Fibroblast of lung (primary cell): ENCODE results near the gene C8G. TPM values are rescaled to one million over a fixed set of nuclear protein-coding genes. Genes with fewer than 3 reads are reported as not detected.

Experiments used
- DNase-seq, 2 donors: peaks; one replicate each; pipeline versions ENCODE4 v3.0.0 to v3.0.0-alpha.2; 2010; ENCODE audit warnings: low read depth in 2 of 2
- H2AFZ ChIP-seq: 2 replicates; pipeline ENCODE4 v1.5.1; 2012; ENCODE audit warnings: low read length, control low read depth, inconsistent platforms
- H3K27ac ChIP-seq: 2 replicates; pipeline ENCODE4 v1.5.1; 2011; ENCODE audit warnings: low read length, control low read depth; ENCODE audit not compliant: insufficient read depth
- H3K27me3 ChIP-seq: 2 replicates; pipeline ENCODE4 v1.5.1; 2011; ENCODE audit warnings: mild to moderate bottlenecking, low read length; ENCODE audit not compliant: control insufficient read depth, insufficient read depth
- H3K36me3 ChIP-seq: 2 replicates; pipeline ENCODE4 v1.5.1; 2011; ENCODE audit warnings: low read length; ENCODE audit not compliant: control insufficient read depth, insufficient read depth
- H3K4me1 ChIP-seq: 2 replicates; pipeline ENCODE4 v1.5.1; 2011; ENCODE audit warnings: low read length; ENCODE audit not compliant: control insufficient read depth, insufficient read depth; ENCODE audit errors: extremely low read depth
- H3K4me2 ChIP-seq: 2 replicates; pipeline ENCODE4 v1.5.1; 2011; ENCODE audit warnings: low read length, control low read depth; ENCODE audit not compliant: insufficient read depth; ENCODE audit errors: extremely low read depth
- H3K4me3 ChIP-seq, 4 experiments: fragments of 200-600 bp in 1 of 4; sonication (generic) in 1 of 4; replicated peaks in 1 of 4; 2 replicates each; pipeline ENCODE4 v1.5.1; 2011 to 2016; ENCODE audit warnings: low read length in 4 of 4, low read depth in 3 of 4, mild to moderate bottlenecking in 3 of 4, control low read depth in 2 of 4, inconsistent platforms in 1 of 4, mixed read lengths in 1 of 4; ENCODE audit not compliant: insufficient read depth in 1 of 4; ENCODE audit errors: control extremely low read depth in 1 of 4
- H3K79me2 ChIP-seq: 2 replicates; pipeline ENCODE4 v1.5.1; 2012; ENCODE audit warnings: mild to moderate bottlenecking, low read length, inconsistent platforms; ENCODE audit not compliant: control insufficient read depth, insufficient read depth
- H3K9ac ChIP-seq: 2 replicates; pipeline ENCODE4 v1.5.1; 2011; ENCODE audit warnings: mild to moderate bottlenecking, low read length, control low read depth; ENCODE audit not compliant: insufficient read depth
- H3K9me3 ChIP-seq: 2 replicates; pipeline ENCODE4 v1.5.1; 2012; ENCODE audit warnings: low read depth, low read length; ENCODE audit not compliant: control insufficient read depth, insufficient read depth
- H4K20me1 ChIP-seq: 2 replicates; pipeline ENCODE4 v1.5.1; 2011; ENCODE audit warnings: low read length; ENCODE audit not compliant: control insufficient read depth, insufficient read depth; ENCODE audit errors: extremely low read depth
- EZH2 ChIP-seq: IDR thresholded peaks from 2 replicates; pipeline ENCODE4 v1.5.1; 2012; ENCODE audit warnings: low read length, control low read depth, mild to moderate bottlenecking; ENCODE audit errors: missing control alignments
- polyA plus RNA-seq, 2 donors: library from polyadenylated mRNA; depleted of rRNA in 1 of 2; stranded (reverse) in 1 of 2; unstranded in 1 of 2; fragments of >200 nt; gene quantifications; 2 replicates each; pipeline ENCODE4 v1.2.1, GENCODE V29; 2011 to 2012; ENCODE audit warnings: missing spikeins in 1 of 2
- total RNA-seq: library from RNA; depleted of rRNA; stranded (reverse); fragments of >200 nt; gene quantifications from 2 replicates; pipeline ENCODE4 v1.2.1, GENCODE V29; 2014
- TF ChIP-seq, protein P1 (sequence below), 2 donors: IDR thresholded peaks in 1 of 2; conservative IDR thresholded peaks in 1 of 2; 1 replicate in 1 of 2; 2 replicates in 1 of 2; pipeline ENCODE4 v1.5.1; 2011 to 2012; ENCODE audit warnings: low read length in 2 of 2, control low read depth in 1 of 2, inconsistent platforms in 1 of 2, low read depth in 1 of 2, mild to moderate bottlenecking in 1 of 2

The C8G gene
- total and polyA plus RNA-seq, 2 donors (not counting 1 experiment from before 2014, with no cell fraction given): 0.40 to 1.2 TPM

DNA sequence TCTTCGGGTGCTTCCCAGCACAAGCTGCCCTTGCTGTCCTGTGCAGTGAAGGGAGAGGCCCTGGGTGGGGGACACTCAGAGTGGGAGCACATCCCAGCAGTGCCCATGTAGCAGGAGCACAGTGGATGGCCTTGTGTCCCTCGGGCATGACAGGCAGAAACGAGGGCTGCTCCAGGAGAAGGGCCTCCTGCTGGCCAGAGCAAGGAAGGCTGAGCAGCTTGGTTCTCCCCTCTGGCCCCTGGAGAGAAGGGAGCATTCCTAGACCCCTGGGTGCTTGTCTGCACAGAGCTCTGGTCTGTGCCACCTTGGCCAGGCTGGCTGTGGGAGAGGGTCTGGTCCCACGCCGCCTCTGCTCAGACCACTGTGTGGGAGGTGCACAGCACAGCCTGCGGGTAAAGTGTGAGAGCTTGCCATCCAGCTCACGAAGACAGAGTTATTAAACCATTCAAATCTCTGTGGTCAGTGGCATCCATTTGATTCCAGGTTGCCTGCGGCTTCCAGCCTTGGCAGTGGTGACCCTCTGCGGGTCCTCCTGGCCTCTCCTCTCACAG, 18.8 kb upstream of the C8G start:
- Histone ChIP-seq H3K4me1 (peaks cover 6% of the 10 kb centered on the region), H3K27me3 (no peaks in the 10 kb centered on the region), H3K9ac (no peak overlapping the region), H4K20me1 (no peaks in the 10 kb centered on the region), H3K36me3 (peaks cover 11% of the 10 kb centered on the region), H2AFZ (no peak overlapping the region), H3K27ac (no peak overlapping the region), H3K4me2 (no peak overlapping the region), H3K4me3 (no peak overlapping the region), H3K9me3 (no peaks in the 10 kb centered on the region), H3K79me2 (no peaks in the 10 kb centered on the region)
- no peak for TF ChIP-seq EZH2
- TF ChIP-seq, protein P1, sequence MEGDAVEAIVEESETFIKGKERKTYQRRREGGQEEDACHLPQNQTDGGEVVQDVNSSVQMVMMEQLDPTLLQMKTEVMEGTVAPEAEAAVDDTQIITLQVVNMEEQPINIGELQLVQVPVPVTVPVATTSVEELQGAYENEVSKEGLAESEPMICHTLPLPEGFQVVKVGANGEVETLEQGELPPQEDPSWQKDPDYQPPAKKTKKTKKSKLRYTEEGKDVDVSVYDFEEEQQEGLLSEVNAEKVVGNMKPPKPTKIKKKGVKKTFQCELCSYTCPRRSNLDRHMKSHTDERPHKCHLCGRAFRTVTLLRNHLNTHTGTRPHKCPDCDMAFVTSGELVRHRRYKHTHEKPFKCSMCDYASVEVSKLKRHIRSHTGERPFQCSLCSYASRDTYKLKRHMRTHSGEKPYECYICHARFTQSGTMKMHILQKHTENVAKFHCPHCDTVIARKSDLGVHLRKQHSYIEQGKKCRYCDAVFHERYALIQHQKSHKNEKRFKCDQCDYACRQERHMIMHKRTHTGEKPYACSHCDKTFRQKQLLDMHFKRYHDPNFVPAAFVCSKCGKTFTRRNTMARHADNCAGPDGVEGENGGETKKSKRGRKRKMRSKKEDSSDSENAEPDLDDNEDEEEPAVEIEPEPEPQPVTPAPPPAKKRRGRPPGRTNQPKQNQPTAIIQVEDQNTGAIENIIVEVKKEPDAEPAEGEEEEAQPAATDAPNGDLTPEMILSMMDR (conservative IDR thresholded peaks at IDR 0.05 in 1 of 2, IDR thresholded peaks at IDR 0.05 in 1 of 2; ENCODE audit: low read depth in 1 of 2, low read length in 2 of 2): peak in 1 of 2 donors; percentile 13
- no peak for DNase-seq

DNA sequence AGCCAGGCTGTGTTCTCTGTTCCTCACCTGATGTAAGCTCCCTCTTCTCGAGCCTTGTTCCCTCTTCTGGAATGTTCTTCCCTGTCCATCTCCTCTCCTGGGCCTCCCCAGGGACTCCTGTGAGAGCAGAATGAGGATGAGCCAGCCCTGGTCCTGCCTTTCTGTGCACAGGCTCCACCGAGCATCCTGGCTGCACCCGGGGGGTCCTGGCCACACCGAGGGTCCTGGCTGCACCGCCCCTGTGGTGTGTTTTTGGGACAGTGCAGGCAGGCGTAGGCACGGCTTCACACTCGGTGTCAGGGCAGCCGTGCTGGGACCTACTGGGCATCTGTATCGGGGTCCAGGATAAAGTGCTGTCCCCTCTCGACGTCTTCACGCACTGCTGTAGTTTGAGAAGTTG, 18.3 kb upstream of the C8G start:
- no peaks in the 10 kb centered on the region for H3K27me3 ChIP-seq
- no peaks in the 10 kb centered on the region for H3K9me3 ChIP-seq
- H3K4me3 ChIP-seq: no peak overlapping the region
- H4K20me1 ChIP-seq: no peaks in the 10 kb centered on the region
- DNase-seq: no peak
- H2AFZ ChIP-seq: no peak overlapping the region
- peaks cover 11% of the 10 kb centered on the region for H3K36me3 ChIP-seq
- no peaks in the 10 kb centered on the region for H3K79me2 ChIP-seq
- no peak overlapping the region for H3K27ac ChIP-seq
- peaks cover 6% of the 10 kb centered on the region for H3K4me1 ChIP-seq
- H3K4me2 ChIP-seq: no peak overlapping the region
- no peak for TF ChIP-seq EZH2
- TF ChIP-seq, protein P1 (conservative IDR thresholded peaks at IDR 0.05 in 1 of 2, IDR thresholded peaks at IDR 0.05 in 1 of 2; ENCODE audit: low read depth in 1 of 2, low read length in 2 of 2): no peak
- no peak overlapping the region for H3K9ac ChIP-seq

DNA sequence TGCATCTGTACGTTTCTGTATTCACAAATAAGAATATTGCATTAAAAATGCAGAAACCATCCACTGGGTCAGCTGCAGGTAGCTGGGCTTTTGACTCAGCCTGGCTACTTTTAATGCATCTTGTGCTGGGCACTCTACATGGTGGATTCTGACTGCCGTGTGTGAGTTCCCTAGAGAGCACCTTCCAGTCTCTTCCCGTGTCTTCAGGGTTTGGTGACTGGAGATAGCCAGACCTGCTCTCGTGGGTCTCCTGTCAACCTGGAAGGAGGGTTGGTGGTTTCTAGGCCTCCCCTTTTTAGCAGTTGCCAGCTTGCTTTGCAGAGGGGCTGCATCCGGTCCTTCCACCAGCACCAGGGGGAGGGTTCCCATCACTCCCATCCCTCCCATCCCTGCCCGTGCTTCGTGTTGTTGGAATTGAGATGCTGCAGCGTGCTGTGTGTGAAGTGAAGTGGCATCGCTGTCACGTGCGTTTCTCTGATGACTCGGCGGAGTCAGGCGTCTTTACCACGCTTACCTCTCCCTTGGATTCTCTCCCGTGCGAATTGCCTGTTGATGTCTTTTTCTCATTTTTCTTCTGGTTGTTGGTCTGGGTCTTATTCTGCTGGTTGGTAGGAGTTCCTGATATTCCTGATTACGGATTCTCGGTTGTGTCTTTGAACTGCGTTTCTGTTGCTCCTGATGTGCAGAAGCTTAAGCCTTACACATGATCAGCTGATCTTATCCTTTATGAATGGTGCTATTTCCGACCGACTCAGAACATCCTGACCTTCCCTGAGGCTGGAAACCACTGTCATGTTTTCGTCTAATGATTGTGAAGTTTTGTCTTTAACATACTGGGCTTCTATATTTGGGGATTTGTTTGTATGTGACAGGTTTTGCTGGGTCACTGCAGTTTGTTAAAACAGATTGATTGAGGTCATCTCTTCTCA, 17.4 kb upstream of the C8G start:
- H3K9ac ChIP-seq: no peak overlapping the region
- H3K27ac ChIP-seq: peak overlapping the region; percentile 13
- H3K4me1 ChIP-seq: peaks cover 6% of the 10 kb centered on the region
- no peak overlapping the region for H2AFZ ChIP-seq
- H3K27me3 ChIP-seq: no peaks in the 10 kb centered on the region
- no peak overlapping the region for H3K4me2 ChIP-seq
- TF ChIP-seq, protein P1 (conservative IDR thresholded peaks at IDR 0.05 in 1 of 2, IDR thresholded peaks at IDR 0.05 in 1 of 2; ENCODE audit: low read depth in 1 of 2, low read length in 2 of 2): no peak
- TF ChIP-seq EZH2: no peak
- no peaks in the 10 kb centered on the region for H4K20me1 ChIP-seq
- H3K79me2 ChIP-seq: no peaks in the 10 kb centered on the region
- peak in 1 of 2 donors; percentile 33 for DNase-seq
- no peak overlapping the region for H3K4me3 ChIP-seq
- peaks cover 11% of the 10 kb centered on the region for H3K36me3 ChIP-seq
- no peaks in the 10 kb centered on the region for H3K9me3 ChIP-seq
